Gastrocnemius medialis (tissue), 4 donors: ENCODE data around the gene TBL1XR1. TPM values are rescaled to one million over a fixed set of nuclear protein-coding genes. Genes with fewer than 3 reads are reported as not detected.

Experiments
- ATAC-seq, 2 donors: fragments of 150-250 bp; one replicate each; pipeline ENCODE4 v1.9.1; 2016
- DNase-seq, 2 donors: peaks; one replicate each; pipeline ENCODE4 v3.0.0-alpha.2; 2019
- H3K27ac ChIP-seq, 4 donors: fragments of 200-600 bp; sonication (generic); 1 replicate in 1 of 4; 2 replicates in 3 of 4; pipeline ENCODE4 v1.5.1; 2016 to 2018; ENCODE audit warnings: mild to moderate bottlenecking in 2 of 4, moderate library complexity in 1 of 4
- H3K27me3 ChIP-seq, 3 donors: fragments of 200-600 bp; sonication (generic) in 2 of 3; 1 replicate in 1 of 3; 2 replicates in 2 of 3; pipeline versions ENCODE4 v1.5.1 to v1.6.0; 2016 to 2019; ENCODE audit warnings: mild to moderate bottlenecking in 1 of 3, moderate library complexity in 1 of 3
- H3K36me3 ChIP-seq, 2 donors: fragments of 200-600 bp; sonication (generic) in 1 of 2; one replicate each; pipeline ENCODE4 v1.5.1; 2017 to 2018
- H3K4me1 ChIP-seq, 2 donors: fragments of 200-600 bp; sonication (generic) in 1 of 2; one replicate each; pipeline ENCODE4 v1.5.1; 2016 to 2017; ENCODE audit warnings: mild to moderate bottlenecking in 2 of 2
- H3K4me3 ChIP-seq, 4 donors: fragments of 200-600 bp; sonication (generic) in 3 of 4; 1 replicate in 1 of 4; 2 replicates in 3 of 4; pipeline ENCODE4 v1.5.1; 2016 to 2019; ENCODE audit warnings: mild to moderate bottlenecking in 2 of 4
- H3K9me3 ChIP-seq, 3 donors: fragments of 200-600 bp; sonication (generic) in 2 of 3; 1 replicate in 1 of 3; 2 replicates in 2 of 3; pipeline ENCODE4 v1.5.1; 2016 to 2019
- CTCF ChIP-seq, 5 experiments: fragments of 450-650 bp in 3 of 5; fragments of 200-600 bp in 2 of 5; sonication (generic) in 2 of 5; IDR thresholded peaks in 4 of 5; conservative IDR thresholded peaks in 1 of 5; 1 replicate in 4 of 5; 2 replicates in 1 of 5; pipeline ENCODE4 v1.5.1; 2016 to 2019; ENCODE audit warnings: antibody characterized with exemption in 5 of 5, mild to moderate bottlenecking in 3 of 5, moderate library complexity in 3 of 5
- POLR2A ChIP-seq, 2 donors: fragments of 450-650 bp; IDR thresholded peaks; one replicate each; pipeline ENCODE4 v1.6.1; 2017; ENCODE audit warnings: antibody characterized with exemption in 2 of 2, mild to moderate bottlenecking in 2 of 2, moderate library complexity in 2 of 2
- in situ Hi-C, 4 donors: fragments of 200-750 bp; cut with MboI; loops; one replicate each; pipeline versions ENCODE4 v1.15.0 to v1.8.0; 2017; ENCODE audit warnings: low sequenced_read_pairs in 4 of 4
- intact Hi-C: fragments of 100-400 bp; cut with DNase I; formaldehyde crosslinking; loops from one replicate; pipeline ENCODE4 v1.15.1; 2023; ENCODE audit warnings: low total_unique reads
- total RNA-seq, 4 donors: library from RNA; depleted of rRNA; stranded (reverse); fragments of >200 nt; gene quantifications; one replicate each; pipeline versions ENCODE4 v1.1.0 to v1.2.3, GENCODE V29; 2016

The TBL1XR1 gene
- total RNA-seq, 4 donors from 2014 or later: 35.9 to 77.8 (median 49.2) TPM

GRCh38 chr3:177079684-177080083 is 117.6 kb downstream of the TBL1XR1 start:
- intact Hi-C loops: no loop called here
- ATAC-seq: no peak

DNA sequence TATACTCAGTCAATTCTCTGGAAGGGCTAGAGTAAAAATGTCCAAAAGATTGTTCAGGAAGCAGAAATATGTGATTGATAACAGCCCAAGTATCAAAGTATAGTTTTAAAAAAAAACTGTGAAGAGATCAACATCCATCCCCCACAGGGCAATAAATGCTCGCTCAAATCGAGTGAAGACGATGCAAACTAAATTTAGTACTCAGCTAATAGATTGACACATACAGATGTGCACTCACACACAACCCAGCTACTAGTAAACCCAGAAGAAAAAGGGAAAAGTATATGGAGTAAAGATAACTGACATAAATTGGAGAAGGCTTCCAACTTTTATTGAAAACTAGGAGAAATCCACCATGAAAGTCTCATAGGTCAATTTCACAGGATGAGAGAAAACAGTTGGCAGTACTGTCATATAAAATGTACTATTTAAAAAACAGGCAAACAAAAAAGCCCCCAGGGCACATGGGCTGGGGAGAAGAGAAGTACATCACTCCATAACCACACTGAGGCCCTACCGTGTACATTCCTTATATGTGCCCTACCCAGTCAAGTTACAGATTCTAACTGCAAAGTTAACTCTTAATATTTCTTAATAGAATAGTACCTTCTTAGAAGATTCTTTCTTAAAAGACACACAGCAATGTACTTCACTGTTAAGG is 125.7 kb downstream of the TBL1XR1 start:
- TF ChIP-seq POLR2A (IDR thresholded peaks at IDR 0.05) (no peak), CTCF (IDR thresholded peaks at IDR 0.05 in 4 of 5, conservative IDR thresholded peaks at IDR 0.05 in 1 of 5) (no peak)
- H3K27ac ChIP-seq: peak overlapping the region in 2 of 4 donors; percentile 7 to 17
- H3K4me1 ChIP-seq: peaks cover 60 to 63% of the 10 kb centered on the region in 2 donors
- DNase-seq: no peak
- H3K9me3 ChIP-seq: no peaks in the 10 kb centered on the region
- in situ Hi-C loops (loop anchor here in 3 of 4 donors (25.0 kb wide), 2 partner anchors 116 to 291 kb away; partner anchors contain the start of gene TBL1XR1 (in 2 of the 3)), intact Hi-C loops (no loop called here)
- H3K27me3 ChIP-seq: no peaks in the 10 kb centered on the region
- ATAC-seq: peak in 1 of 2 donors; percentile 51
- no peaks in the 10 kb centered on the region for H3K36me3 ChIP-seq
- H3K4me3 ChIP-seq: peak overlapping the region in 1 of 4 donors; percentile 7

More at GRCh38 chr3:177079684-177080083, 117.6 kb downstream of the TBL1XR1 start:
- no peak for DNase-seq
- H3K4me3 ChIP-seq: no peak overlapping the region
- in situ Hi-C loops: no loop called here
- no peak overlapping the region for H3K27ac ChIP-seq
- TF ChIP-seq CTCF (IDR thresholded peaks at IDR 0.05 in 4 of 5, conservative IDR thresholded peaks at IDR 0.05 in 1 of 5) (no peak), POLR2A (IDR thresholded peaks at IDR 0.05) (no peak)
- no peaks in the 10 kb centered on the region for H3K27me3 ChIP-seq
- H3K4me1 ChIP-seq: peaks cover 9 to 22% of the 10 kb centered on the region in 2 donors
- no peaks in the 10 kb centered on the region for H3K9me3 ChIP-seq
- H3K36me3 ChIP-seq: no peaks in the 10 kb centered on the region

- H3K27ac ChIP-seq: peak overlapping the region in 2 of 4 donors; percentile 28 to 38
- no peak overlapping the region for H3K4me3 ChIP-seq
- H3K4me1 ChIP-seq: peaks cover 63 to 68% of the 10 kb centered on the region in 2 donors
- intact Hi-C loops: no loop called here
- no peak for DNase-seq
- no peak for TF ChIP-seq POLR2A (IDR thresholded peaks at IDR 0.05)
- TF ChIP-seq CTCF (IDR thresholded peaks at IDR 0.05 in 4 of 5, conservative IDR thresholded peaks at IDR 0.05 in 1 of 5): no peak
- ATAC-seq: peak in 1 of 2 donors; percentile 24
- no peaks in the 10 kb centered on the region for H3K9me3 ChIP-seq
- in situ Hi-C loops: loop anchor here in 3 of 4 donors (25.0 kb wide), 2 partner anchors 118 to 293 kb away; partner anchors contain the start of gene TBL1XR1 (in 2 of the 3)
- no peaks in the 10 kb centered on the region for H3K27me3 ChIP-seq
- no peaks in the 10 kb centered on the region for H3K36me3 ChIP-seq
Measured at GRCh38 chr3:177069514-177070329, 127.6 kb downstream of the TBL1XR1 start.

GRCh38 chr3:177068967-177069366 is 128.3 kb downstream of the TBL1XR1 start:
- ATAC-seq: no peak
- Histone ChIP-seq H3K4me3 (no peak overlapping the region), H3K27ac (no peak overlapping the region), H3K9me3 (no peaks in the 10 kb centered on the region), H3K4me1 (peaks cover 66 to 70% of the 10 kb centered on the region in 2 donors), H3K36me3 (no peaks in the 10 kb centered on the region), H3K27me3 (no peaks in the 10 kb centered on the region)
- in situ Hi-C loops (loop anchor here in 3 of 4 donors (25.0 kb wide), 2 partner anchors 118 to 293 kb away; partner anchors contain the start of gene TBL1XR1 (in 2 of the 3)), intact Hi-C loops (no loop called here)
- TF ChIP-seq POLR2A (IDR thresholded peaks at IDR 0.05): no peak
- no peak for TF ChIP-seq CTCF (IDR thresholded peaks at IDR 0.05 in 4 of 5, conservative IDR thresholded peaks at IDR 0.05 in 1 of 5)
- DNase-seq: no peak
